GM21529 (cell line): Measurements from ENCODE around the gene ATOX1.
"Not testable (repeated sequence)": the region's sequence is repeated elsewhere in the genome, so short reads cannot be mapped to it uniquely, and the experiment has no call there.

ENCODE experiments used
- ATAC-seq: cut with Tn5 transposase; IDR thresholded peaks from one replicate; pipeline ENCODE4 v1.9.1; 2021; ENCODE audit not compliant: unreplicated experiment

ATOX1 gene

DNA sequence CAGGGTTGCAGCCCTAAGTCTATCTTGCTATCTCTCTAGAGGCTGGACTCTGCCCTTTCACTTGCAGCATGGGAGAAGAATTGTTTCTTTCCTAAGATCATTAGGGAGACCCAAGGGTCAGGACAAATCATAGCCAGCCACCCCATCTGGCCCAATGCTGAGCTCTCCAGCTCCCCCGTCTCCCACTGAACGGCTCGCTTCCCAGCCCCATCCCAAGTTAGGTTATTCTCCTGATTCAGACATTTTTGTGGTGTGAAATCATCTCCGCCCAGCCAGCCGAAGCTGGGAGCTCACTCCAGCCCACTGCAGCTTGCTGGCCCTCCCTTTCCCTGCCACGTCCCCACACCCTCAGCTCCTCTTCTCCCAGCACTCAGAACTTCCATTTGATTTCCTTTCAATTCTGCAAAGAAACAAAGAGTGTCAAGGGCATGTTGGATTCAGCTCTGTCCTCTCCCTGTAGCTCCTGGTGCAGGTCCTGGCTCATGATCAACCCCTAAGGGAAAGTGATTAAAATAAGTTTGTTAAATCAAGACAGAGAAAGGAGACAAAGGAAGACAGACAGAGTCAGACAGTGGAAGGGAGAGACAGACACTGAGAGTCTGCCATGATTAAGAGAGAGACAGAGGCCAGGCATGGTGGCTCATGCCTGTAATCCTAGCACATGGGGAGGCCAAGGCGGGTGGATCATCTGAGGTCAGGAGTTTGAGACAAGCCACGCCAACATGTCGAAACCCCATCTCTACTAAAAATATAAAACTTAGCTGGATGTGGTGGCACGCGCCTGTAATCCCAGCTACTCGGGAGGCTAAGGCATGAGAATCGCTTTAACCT is 59.1 kb downstream of the ATOX1 start:
- ATAC-seq: no peak

DNA sequence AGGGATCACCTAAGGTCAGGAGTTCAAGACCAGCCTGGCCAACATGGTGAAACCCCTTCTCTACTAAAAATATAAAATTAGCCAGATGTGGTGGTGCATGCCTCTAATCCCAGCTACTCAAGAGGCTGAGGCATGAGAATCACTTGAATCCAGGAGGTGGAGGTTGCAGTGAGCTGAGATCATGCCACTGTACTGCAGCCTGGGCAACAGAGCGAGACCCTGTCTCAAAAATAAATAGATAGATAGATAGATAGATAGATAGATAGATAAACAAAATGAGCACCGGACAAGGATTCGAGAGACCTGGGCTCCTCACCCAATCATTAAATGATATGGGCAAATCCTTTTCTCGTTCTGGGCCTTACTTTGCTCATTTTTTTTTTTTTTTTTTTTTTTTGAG is 60.4 kb downstream of the ATOX1 start:
- not testable (repeated sequence) for ATAC-seq

DNA sequence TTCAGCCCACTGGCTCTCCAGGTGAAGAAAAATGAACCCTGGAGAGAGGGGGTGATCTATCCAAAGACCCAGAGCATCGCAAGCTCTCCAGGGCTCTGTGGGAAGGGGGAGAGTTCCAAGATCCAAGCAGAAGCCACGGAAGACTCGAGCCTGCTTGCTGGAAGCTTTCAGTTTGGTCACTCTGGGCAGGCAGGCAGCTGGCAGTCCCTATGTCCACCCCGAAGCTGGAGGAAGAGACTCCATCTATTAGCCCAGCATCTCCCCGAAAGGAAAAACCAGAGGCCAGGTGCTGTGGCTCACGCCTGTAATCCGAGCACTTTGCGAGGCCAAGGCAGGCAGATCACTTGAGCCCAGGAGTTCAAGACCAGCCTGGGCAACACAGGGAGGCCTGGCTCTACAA is 61.0 kb downstream of the ATOX1 start:
- ATAC-seq: no peak

DNA sequence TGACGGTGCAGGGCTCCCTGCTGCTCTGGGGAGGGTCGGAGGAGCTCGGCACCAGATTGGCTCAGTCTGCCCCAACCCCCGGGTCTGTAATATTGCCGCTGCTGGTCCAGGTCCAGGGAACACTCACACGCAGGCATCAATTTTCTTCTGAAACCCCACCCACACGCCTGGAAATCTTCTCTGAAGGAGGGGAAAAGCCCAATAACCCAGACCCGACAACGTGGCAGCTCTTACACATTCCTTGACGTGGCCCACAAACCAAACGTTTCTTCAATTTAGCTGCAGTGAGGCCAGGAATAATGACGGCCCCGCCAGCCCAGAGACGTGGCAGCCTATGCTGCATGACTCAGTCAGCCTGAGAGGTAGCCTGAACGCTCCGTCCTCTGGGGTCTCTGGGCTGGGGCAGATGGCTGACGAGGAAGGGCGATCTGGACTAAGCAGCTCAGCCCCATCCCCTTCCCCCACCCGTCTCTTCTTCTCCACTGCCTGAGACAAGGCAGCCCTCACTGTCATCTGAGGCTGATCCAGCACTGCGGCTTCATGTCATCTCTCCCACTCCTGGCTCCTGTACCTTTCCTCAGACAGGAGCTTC is 61.9 kb downstream of the ATOX1 start:
- no peak for ATAC-seq

DNA sequence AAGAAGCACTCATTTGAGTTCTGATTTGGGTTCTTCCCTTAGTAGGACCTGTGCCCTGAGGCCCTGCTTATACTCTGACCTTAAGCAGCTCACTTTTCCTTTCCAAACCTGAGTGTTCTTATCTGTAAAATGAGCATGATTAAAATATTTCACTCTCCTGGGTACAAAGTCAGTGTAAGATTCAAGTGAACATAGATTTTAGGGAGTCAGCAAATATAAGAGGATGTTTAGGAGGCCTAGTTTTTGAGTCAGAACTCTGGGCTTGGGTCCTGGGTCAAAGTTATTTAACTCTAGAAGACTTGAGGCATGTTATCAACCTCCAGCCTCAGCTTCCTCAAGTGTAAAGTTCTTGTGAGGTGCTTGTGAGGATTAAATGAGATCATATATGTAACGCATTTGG is 63.0 kb downstream of the ATOX1 start:
- no peak for ATAC-seq

DNA sequence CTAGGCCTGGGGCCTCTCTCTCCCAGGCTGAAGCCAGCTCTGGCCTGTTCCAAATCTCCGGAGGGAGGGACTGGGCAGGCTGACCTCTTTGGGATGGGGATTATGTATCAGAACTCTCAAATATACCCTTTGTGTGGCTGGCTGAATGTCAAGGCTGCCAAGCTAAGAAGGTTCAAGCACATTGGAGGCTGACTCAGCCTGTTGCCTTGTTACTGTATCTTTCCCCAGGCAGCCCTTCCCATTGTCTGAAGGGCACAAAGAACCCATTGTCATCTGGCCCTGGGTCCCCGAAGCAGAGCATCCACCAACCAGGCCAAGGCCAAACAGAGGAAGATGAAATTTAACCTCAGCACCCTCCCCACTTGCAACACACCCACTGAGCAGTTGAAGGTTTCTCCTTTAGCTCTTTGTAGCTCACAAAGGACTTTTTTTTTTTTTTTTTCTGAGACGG is 64.4 kb downstream of the ATOX1 start:
- no peak for ATAC-seq
